ENCODE data around the gene MOBP. TPM values are rescaled to one million over a fixed set of nuclear protein-coding genes. Genes with fewer than 3 reads are reported as not detected.

The MOBP gene
- total and polyA plus RNA-seq, 8 donors: 0.06 to 0.92 (median 0.43) TPM; not detected in 4

GRCh38 chr3:39460677-39461076 is 6.8 kb upstream of the MOBP start:
- no peaks in the 10 kb centered on the region for H3K4me1 ChIP-seq
- no peak for TF ChIP-seq POLR2AphosphoS5 (IDR thresholded peaks at IDR 0.05)
- H3K9me3 ChIP-seq: no peaks in the 10 kb centered on the region
- peak in 1 of 2 donors; percentile 25 for DNase-seq
- intact Hi-C loops (cut with DNase I; ENCODE audit: low total_unique reads): no loop called here
- H3K36me3 ChIP-seq: no peaks in the 10 kb centered on the region
- no peak overlapping the region for H3K27ac ChIP-seq
- peaks cover 0 to 8% (median 8%) of the 10 kb centered on the region in 3 donors for H3K27me3 ChIP-seq
- 36 to 54% (median 42%) methylated on average over 2 of the region's 2 CpGs for WGBS, 5 donors
- H3K4me3 ChIP-seq: no peak overlapping the region

GRCh38 chr3:39463269-39463668 is 4.2 kb upstream of the MOBP start:
- Histone ChIP-seq H3K4me3 (no peak overlapping the region), H3K36me3 (no peaks in the 10 kb centered on the region), H3K27ac (no peak overlapping the region), H3K9me3 (no peaks in the 10 kb centered on the region), H3K27me3 (peaks cover 0 to 13% (median 0%) of the 10 kb centered on the region in 3 donors), H3K4me1 (no peaks in the 10 kb centered on the region)
- TF ChIP-seq POLR2A (IDR thresholded peaks at IDR 0.05): no peak
- WGBS, 5 donors: 0 to 40% (median 0%) methylated on average over 1 of the region's 1 CpG
- no peak for DNase-seq
- intact Hi-C loops (cut with DNase I; ENCODE audit: low total_unique reads): no loop called here

GRCh38 chr3:39466988-39467387 is 492 bp upstream of the MOBP start:
- Histone ChIP-seq H3K4me1 (no peaks in the 10 kb centered on the region), H3K27ac (no peak overlapping the region), H3K9me3 (no peaks in the 10 kb centered on the region), H3K4me3 (no peak overlapping the region), H3K36me3 (no peaks in the 10 kb centered on the region), H3K27me3 (peaks cover 0 to 5% (median 0%) of the 10 kb centered on the region in 3 donors)
- WGBS, 5 donors: 65 to 73% (median 69%) methylated on average over 3 of the region's 3 CpGs
- TF ChIP-seq POLR2AphosphoS5 (IDR thresholded peaks at IDR 0.05) (no peak), POLR2A (IDR thresholded peaks at IDR 0.05) (no peak), EP300 (IDR thresholded peaks at IDR 0.05) (no peak), CTCF (IDR thresholded peaks at IDR 0.05) (no peak)
- no peak for DNase-seq
- intact Hi-C loops (cut with DNase I; ENCODE audit: low total_unique reads): no loop called here

- H3K4me3 ChIP-seq: no peak overlapping the region
- H3K36me3 ChIP-seq: no peaks in the 10 kb centered on the region
- TF ChIP-seq CTCF (IDR thresholded peaks at IDR 0.05) (no peak), POLR2A (IDR thresholded peaks at IDR 0.05) (no peak), POLR2AphosphoS5 (IDR thresholded peaks at IDR 0.05) (no peak), EP300 (IDR thresholded peaks at IDR 0.05) (no peak)
- WGBS, 5 donors: 77 to 87% (median 81%) methylated on average over 4 of the region's 4 CpGs
- no peaks in the 10 kb centered on the region for H3K4me1 ChIP-seq
- H3K9me3 ChIP-seq: no peaks in the 10 kb centered on the region
- H3K27me3 ChIP-seq: peaks cover 0 to 7% (median 0%) of the 10 kb centered on the region in 3 donors
- intact Hi-C loops (cut with DNase I; ENCODE audit: low total_unique reads): no loop called here
- H3K27ac ChIP-seq: no peak overlapping the region
- no peak for DNase-seq
Measured at GRCh38 chr3:39468108-39468436, 592 bp downstream of the MOBP start.

- H3K4me3 ChIP-seq: no peak overlapping the region
- no peaks in the 10 kb centered on the region for H3K9me3 ChIP-seq
- 86 to 95% (median 89%) methylated on average over 1 of the region's 1 CpG for WGBS, 5 donors
- intact Hi-C loops (cut with DNase I; ENCODE audit: low total_unique reads): no loop called here
- H3K4me1 ChIP-seq: no peaks in the 10 kb centered on the region
- TF ChIP-seq POLR2AphosphoS5 (IDR thresholded peaks at IDR 0.05): no peak
- no peak for TF ChIP-seq EP300 (IDR thresholded peaks at IDR 0.05)
- no peak for TF ChIP-seq CTCF (IDR thresholded peaks at IDR 0.05)
- no peak for TF ChIP-seq POLR2A (IDR thresholded peaks at IDR 0.05)
- no peaks in the 10 kb centered on the region for H3K36me3 ChIP-seq
- peaks cover 0 to 12% (median 0%) of the 10 kb centered on the region in 3 donors for H3K27me3 ChIP-seq
- H3K27ac ChIP-seq: no peak overlapping the region
- no peak for DNase-seq
Measured at GRCh38 chr3:39469258-39469657, 1.8 kb downstream of the MOBP start.

Data from stomach (tissue), 9 donors.